Activated CD8-positive, alpha-beta T cell treated with anti-CD3 and anti-CD28 coated beads for 36 hours (primary cell): ENCODE measurements around the gene ZNF662. TPM values are rescaled to one million over a fixed set of nuclear protein-coding genes. Genes with fewer than 3 reads are reported as not detected.

Experiments
- ATAC-seq: fragments of 200-7000 bp; cut with Tn5 transposase; one replicate; pipeline ENCODE4 v1.10.0; 2021; ENCODE audit warnings: mild to moderate bottlenecking, moderate library complexity
- CTCF ChIA-PET: fragments of 350-600 bp; sonication (Branson Sonifier 250); formaldehyde crosslinking; loops from one replicate; lab custom pipeline; 2021; ENCODE audit warnings: antibody characterized with exemption; lab: Charles Lee
- POLR2A ChIA-PET: fragments of 350-600 bp; sonication (Branson Sonifier 250); formaldehyde crosslinking; loops from one replicate; lab custom pipeline; 2021; ENCODE audit warnings: antibody characterized with exemption; lab: Charles Lee
- DNase-seq: peaks from one replicate; pipeline ENCODE4 v3.0.0-alpha.2; 2020
- H3K27ac Mint-ChIP-seq: one replicate; pipeline ENCODE4 v1.8.0; 2021; ENCODE audit warnings: mild to moderate bottlenecking, mixed read lengths
- H3K27me3 Mint-ChIP-seq: one replicate; pipeline ENCODE4 v1.8.0; 2021; ENCODE audit warnings: mixed read lengths
- H3K36me3 Mint-ChIP-seq: one replicate; pipeline ENCODE4 v1.8.0; 2021; ENCODE audit warnings: low read depth, mixed read lengths
- H3K4me1 Mint-ChIP-seq: one replicate; pipeline ENCODE4 v1.8.0; 2021; ENCODE audit warnings: low read depth, mixed read lengths
- H3K4me3 Mint-ChIP-seq: one replicate; pipeline ENCODE4 v1.8.0; 2021; ENCODE audit warnings: mild to moderate bottlenecking, moderate library complexity, mixed read lengths
- H3K9me3 Mint-ChIP-seq: one replicate; pipeline ENCODE4 v1.8.0; 2021; ENCODE audit warnings: mixed read lengths
- CTCF ChIP-seq: fragments of 200-600 bp; IDR thresholded peaks from one replicate; pipeline ENCODE4 v1.8.0; 2022; ENCODE audit warnings: antibody characterized with exemption, mild to moderate bottlenecking
- intact Hi-C: fragments of 100-400 bp; cut with micrococcal nuclease; formaldehyde crosslinking; loops from one replicate; pipeline ENCODE4 v1.10.0; 2022
- total RNA-seq, 2 experiments: library from RNA; stranded (reverse); gene quantifications; one replicate each; pipeline ENCODE4 v1.2.3, GENCODE V29; 2021

Gene ZNF662
- total RNA-seq, 2 experiments from 2014 or later, result 2.1 to 3.2 TPM

- ChIA-PET POLR2A (no interaction called here), CTCF (interaction anchor here (1.2 kb wide), 1 partner anchor 36 kb away, joined by 3 read pairs; no protein-coding TSS in a partner anchor)
- H3K9me3 Mint-ChIP-seq, result no peaks in the 10 kb centered on the region
- H3K4me1 Mint-ChIP-seq, result no peaks in the 10 kb centered on the region
- no peak for ATAC-seq
- H3K27me3 Mint-ChIP-seq, result no peaks in the 10 kb centered on the region
- intact Hi-C loops, result no loop called here
- no peaks in the 10 kb centered on the region for H3K36me3 Mint-ChIP-seq
- H3K27ac Mint-ChIP-seq, result no peak overlapping the region
- no peak for DNase-seq
- TF ChIP-seq CTCF, result no peak
- H3K4me3 Mint-ChIP-seq, result no peak overlapping the region
Measured at GRCh38 chr3:42867138-42867537, 38.8 kb upstream of the ZNF662 start.

GRCh38 chr3:42868841-42869240 lies 37.1 kb upstream of the ZNF662 start:
- H3K9me3 Mint-ChIP-seq, result no peaks in the 10 kb centered on the region
- H3K4me3 Mint-ChIP-seq, result no peak overlapping the region
- POLR2A ChIA-PET, result no interaction called here
- ATAC-seq, result no peak
- intact Hi-C loops, result no loop called here
- no peak for DNase-seq
- no peak for TF ChIP-seq CTCF
- no peaks in the 10 kb centered on the region for H3K36me3 Mint-ChIP-seq
- CTCF ChIA-PET, result interaction anchor here (1.0 to 2.2 kb wide), 3 partner anchors 10 to 37 kb away, joined by 3 to 8 read pairs (median 4); no protein-coding TSS in a partner anchor
- no peaks in the 10 kb centered on the region for H3K27me3 Mint-ChIP-seq
- no peaks in the 10 kb centered on the region for H3K4me1 Mint-ChIP-seq
- no peak overlapping the region for H3K27ac Mint-ChIP-seq

GRCh38 chr3:42871592-42872196 lies 34.2 kb upstream of the ZNF662 start:
- no peaks in the 10 kb centered on the region for H3K9me3 Mint-ChIP-seq
- H3K27me3 Mint-ChIP-seq, result no peaks in the 10 kb centered on the region
- H3K4me3 Mint-ChIP-seq, result no peak overlapping the region
- intact Hi-C loops, result no loop called here
- TF ChIP-seq CTCF, result no peak
- no peaks in the 10 kb centered on the region for H3K36me3 Mint-ChIP-seq
- POLR2A ChIA-PET, result no interaction called here
- no peaks in the 10 kb centered on the region for H3K4me1 Mint-ChIP-seq
- DNase-seq (no peak), ATAC-seq (no peak)
- H3K27ac Mint-ChIP-seq, result no peak overlapping the region
- CTCF ChIA-PET, result no interaction called here

DNA sequence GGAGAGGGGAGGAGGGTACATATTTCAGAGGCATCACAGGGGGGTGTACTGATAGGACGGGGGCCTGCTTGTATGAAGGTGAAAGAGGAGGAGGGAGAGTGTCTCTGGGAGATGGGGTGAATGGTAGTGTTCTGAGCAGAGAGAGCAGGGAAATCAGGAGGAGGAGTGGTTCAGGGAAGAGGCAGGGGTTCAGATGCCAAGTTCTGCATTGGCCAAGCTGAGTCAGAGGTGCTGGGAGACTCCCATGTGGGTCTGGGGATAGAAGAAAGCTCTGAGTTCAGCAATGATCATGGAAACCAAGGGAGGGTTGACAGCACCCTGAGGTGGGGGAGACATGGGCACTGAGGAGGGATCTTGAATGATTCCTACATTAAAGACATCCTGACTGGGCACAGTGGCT lies 33.2 kb upstream of the ZNF662 start:
- no peaks in the 10 kb centered on the region for H3K4me1 Mint-ChIP-seq
- H3K9me3 Mint-ChIP-seq, result no peaks in the 10 kb centered on the region
- no peak for TF ChIP-seq CTCF
- intact Hi-C loops, result no loop called here
- H3K27me3 Mint-ChIP-seq, result no peaks in the 10 kb centered on the region
- no peaks in the 10 kb centered on the region for H3K36me3 Mint-ChIP-seq
- no peak overlapping the region for H3K4me3 Mint-ChIP-seq
- ChIA-PET CTCF (no interaction called here), POLR2A (no interaction called here)
- ATAC-seq, result no peak
- DNase-seq, result no peak
- H3K27ac Mint-ChIP-seq, result no peak overlapping the region

DNA sequence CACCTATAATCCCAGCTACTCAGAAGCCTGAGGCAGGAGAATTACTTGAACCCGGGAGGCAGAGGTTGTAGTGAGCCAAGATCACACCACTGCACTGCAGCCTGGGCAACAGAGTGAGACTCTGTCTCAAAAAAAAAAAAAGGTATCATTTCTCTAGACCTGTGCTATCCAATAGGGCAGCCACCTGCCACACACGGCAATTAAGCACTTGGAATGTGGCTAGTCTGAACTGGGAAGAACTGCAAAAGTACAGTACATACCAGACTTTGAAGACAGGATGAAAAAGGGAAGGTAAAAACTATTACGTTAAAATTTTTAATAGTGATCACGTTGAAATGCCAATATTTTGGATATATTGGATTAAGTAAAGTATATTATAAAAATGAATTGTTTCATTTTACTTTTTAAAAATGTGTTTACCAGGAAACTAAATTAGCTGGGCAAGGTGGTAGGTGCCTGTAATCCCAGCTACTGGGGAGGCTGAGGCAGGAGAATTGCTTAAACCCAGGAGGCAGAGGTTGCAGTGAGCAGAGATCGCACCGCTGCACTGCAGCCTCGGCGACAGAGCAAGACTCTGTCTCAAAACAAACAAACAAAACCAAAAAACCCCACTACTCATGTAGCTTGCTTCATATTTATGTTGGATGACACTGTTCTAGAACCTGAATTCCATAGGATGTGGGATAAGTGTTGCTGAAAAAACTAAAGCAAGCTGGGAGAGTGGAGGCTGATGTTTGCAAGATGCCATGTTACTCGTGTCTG lies 32.5 kb upstream of the ZNF662 start:
- no peak overlapping the region for H3K27ac Mint-ChIP-seq
- POLR2A ChIA-PET, result no interaction called here
- no peak for TF ChIP-seq CTCF
- no peak overlapping the region for H3K4me3 Mint-ChIP-seq
- H3K27me3 Mint-ChIP-seq, result no peaks in the 10 kb centered on the region
- DNase-seq, result no peak
- no peak for ATAC-seq
- H3K9me3 Mint-ChIP-seq, result no peaks in the 10 kb centered on the region
- CTCF ChIA-PET, result no interaction called here
- no peaks in the 10 kb centered on the region for H3K36me3 Mint-ChIP-seq
- intact Hi-C loops, result no loop called here
- H3K4me1 Mint-ChIP-seq, result no peaks in the 10 kb centered on the region
